SK-N-SH treated with all-trans-retinoic acid at 6 μM for 48 hours (cell line): ENCODE measurements around the gene NCS1.

Experiments used
- ATAC-seq: fragments of 200-7000 bp; cut with Tn5 transposase; 3 replicates; pipeline ENCODE4 v1.9.1; 2020; ENCODE audit warnings: mild to moderate bottlenecking, moderate library complexity
- ARNTL ChIP-seq: fragments of 450-650 bp; formaldehyde crosslinking; IDR thresholded peaks from 2 replicates; pipeline ENCODE4 v1.5.0; 2020; ENCODE audit warnings: low read depth, mild to moderate bottlenecking, moderate library complexity, borderline replicate concordance
- BACH2 ChIP-seq: fragments of 250-450 bp; sonication (Bioruptor Pico); IDR thresholded peaks from 2 replicates; pipeline ENCODE4 v1.9.0; 2021; ENCODE audit warnings: mild to moderate bottlenecking, borderline replicate concordance
- CREB5 ChIP-seq: fragments of 250-450 bp; sonication (Bioruptor Pico); IDR thresholded peaks from 2 replicates; pipeline ENCODE4 v1.5.1; 2020; ENCODE audit warnings: low read depth, mild to moderate bottlenecking, moderate library complexity
- CSDC2 ChIP-seq: fragments of 250-450 bp; sonication (Bioruptor Pico); IDR thresholded peaks from 2 replicates; pipeline ENCODE4 v1.5.0; 2020; ENCODE audit warnings: mild to moderate bottlenecking, moderate library complexity
- CSRNP3 ChIP-seq: fragments of 250-450 bp; sonication (Bioruptor Pico); IDR thresholded peaks from 2 replicates; pipeline ENCODE4 v1.5.1; 2021; ENCODE audit warnings: mild to moderate bottlenecking, moderate library complexity
- ESRRG ChIP-seq: fragments of 250-450 bp; sonication (Bioruptor Pico); IDR thresholded peaks from 2 replicates; pipeline ENCODE4 v1.6.1; 2021; ENCODE audit warnings: mild to moderate bottlenecking
- GLIS3 ChIP-seq: fragments of 250-450 bp; sonication (Bioruptor Pico); IDR thresholded peaks from 2 replicates; pipeline ENCODE4 v1.5.0; 2020; ENCODE audit warnings: mild to moderate bottlenecking, moderate library complexity
- ISL1 ChIP-seq: fragments of 250-450 bp; sonication (Bioruptor Pico); IDR thresholded peaks from 2 replicates; pipeline ENCODE4 v2.1.2; 2022; ENCODE audit warnings: mild to moderate bottlenecking, moderate library complexity
- PATZ1 ChIP-seq: fragments of 250-450 bp; sonication (Bioruptor Pico); IDR thresholded peaks from 2 replicates; pipeline ENCODE4 v1.8.0; 2020; ENCODE audit warnings: mild to moderate bottlenecking, moderate library complexity, borderline replicate concordance
- POU6F1 ChIP-seq: fragments of 250-450 bp; sonication (Bioruptor Pico); IDR thresholded peaks from 2 replicates; pipeline ENCODE4 v1.8.0; 2021; ENCODE audit warnings: low read depth, mild to moderate bottlenecking, moderate library complexity, borderline replicate concordance
- PPARA ChIP-seq: fragments of 250-450 bp; sonication (Bioruptor Pico); IDR thresholded peaks from 2 replicates; pipeline ENCODE4 v1.5.0; 2020; ENCODE audit warnings: mild to moderate bottlenecking, borderline replicate concordance
- RARB ChIP-seq: fragments of 250-450 bp; sonication (Bioruptor Pico); IDR thresholded peaks from 2 replicates; pipeline ENCODE4 v1.8.0; 2021; ENCODE audit warnings: mild to moderate bottlenecking, moderate library complexity
- SNAI2 ChIP-seq: fragments of 250-450 bp; sonication (Bioruptor Pico); IDR thresholded peaks from 2 replicates; pipeline ENCODE4 v1.5.0; 2020; ENCODE audit warnings: mild to moderate bottlenecking, moderate library complexity
- TCF4 ChIP-seq: fragments of 250-450 bp; sonication (Bioruptor Pico); IDR thresholded peaks from 2 replicates; pipeline ENCODE4 v1.8.0; 2021; ENCODE audit warnings: mild to moderate bottlenecking, moderate library complexity, borderline replicate concordance
- TSHZ2 ChIP-seq: fragments of 250-450 bp; sonication (Bioruptor Pico); IDR thresholded peaks from 2 replicates; pipeline ENCODE4 v1.5.0; 2020; ENCODE audit warnings: mild to moderate bottlenecking, moderate library complexity
- ZC3H10 ChIP-seq: fragments of 250-450 bp; sonication (Bioruptor Pico); IDR thresholded peaks from 2 replicates; pipeline ENCODE4 v1.5.1; 2021; ENCODE audit warnings: mild to moderate bottlenecking, moderate library complexity
- ZFP3 ChIP-seq: fragments of 250-450 bp; sonication (Bioruptor Pico); IDR thresholded peaks from 2 replicates; pipeline ENCODE4 v1.5.0; 2020; ENCODE audit warnings: mild to moderate bottlenecking, moderate library complexity
- ZFP30 ChIP-seq: fragments of 450-650 bp; formaldehyde crosslinking; IDR thresholded peaks from 2 replicates; pipeline ENCODE4 v1.5.0; 2022; ENCODE audit warnings: mild to moderate bottlenecking, moderate library complexity
- ZNF565 ChIP-seq: fragments of 450-650 bp; formaldehyde crosslinking; conservative IDR thresholded peaks from 2 replicates; pipeline ENCODE4 v1.5.0; 2020; ENCODE audit warnings: low read depth, mild to moderate bottlenecking, moderate library complexity
- ZNF70 ChIP-seq: fragments of 450-650 bp; formaldehyde crosslinking; IDR thresholded peaks from 2 replicates; pipeline ENCODE4 v1.5.0; 2020; ENCODE audit warnings: mild to moderate bottlenecking, moderate library complexity

Gene NCS1

GRCh38 chr9:130198501-130199179 is 26.4 kb downstream of the NCS1 start (continued):
- no peak for TF ChIP-seq POU6F1
- TF ChIP-seq ZC3H10 (CRISPR knock-in tag) = no peak
- no peak for TF ChIP-seq TCF4

- no peak for TF ChIP-seq PATZ1 (CRISPR knock-in tag)
- no peak for TF ChIP-seq GLIS3 (CRISPR knock-in tag)
- no peak for TF ChIP-seq ISL1
- no peak for TF ChIP-seq CREB5 (CRISPR knock-in tag)
- no peak for TF ChIP-seq ZFP30 (CRISPR knock-in tag)
- TF ChIP-seq ARNTL (CRISPR knock-in tag) = no peak
- no peak for TF ChIP-seq ZC3H10 (CRISPR knock-in tag)
- no peak for TF ChIP-seq RARB
- no peak for TF ChIP-seq TSHZ2 (CRISPR knock-in tag)
- no peak for TF ChIP-seq ZNF70 (CRISPR knock-in tag)
- no peak for TF ChIP-seq SNAI2
- no peak for TF ChIP-seq ESRRG (CRISPR knock-in tag)
- ATAC-seq = no peak
Observed at GRCh38 chr9:130199605-130200004, 27.4 kb downstream of the NCS1 start.

GRCh38 chr9:130200038-130200849 is 28.0 kb downstream of the NCS1 start:
- ATAC-seq = no peak
- no peak for TF ChIP-seq SNAI2
- no peak for TF ChIP-seq TCF4
- TF ChIP-seq ARNTL (CRISPR knock-in tag) = no peak
- no peak for TF ChIP-seq ZC3H10 (CRISPR knock-in tag)
- no peak for TF ChIP-seq CSDC2
- no peak for TF ChIP-seq ZNF565 (CRISPR knock-in tag)
- no peak for TF ChIP-seq ZFP3 (CRISPR knock-in tag)
- TF ChIP-seq PPARA (CRISPR knock-in tag) = no peak
- no peak for TF ChIP-seq BACH2 (CRISPR knock-in tag)

GRCh38 chr9:130201399-130201873 is 29.2 kb downstream of the NCS1 start:
- ATAC-seq = no peak
- no peak for TF ChIP-seq CSDC2
- no peak for TF ChIP-seq CSRNP3 (CRISPR knock-in tag)
- no peak for TF ChIP-seq PATZ1 (CRISPR knock-in tag)
- TF ChIP-seq GLIS3 (CRISPR knock-in tag) = no peak
- no peak for TF ChIP-seq POU6F1
- TF ChIP-seq ZNF70 (CRISPR knock-in tag) = no peak
